Kidney capillary endothelial cell (primary cell): Measurements from ENCODE around the gene DAB2.

Source experiments
- DNase-seq: peaks from one replicate; pipeline ENCODE4 v3.0.0-alpha.2; 2018; ENCODE audit warnings: low spot score

The DAB2 gene

GRCh38 chr5:39381376-39381775, 43.4 kb downstream of the DAB2 start:
- DNase-seq = no peak

GRCh38 chr5:39379693-39380092, 45.1 kb downstream of the DAB2 start:
- DNase-seq = no peak

- no peak for DNase-seq
Observed at GRCh38 chr5:39377613-39378012, 47.2 kb downstream of the DAB2 start.

- peak; percentile 68 for DNase-seq
Observed at GRCh38 chr5:39376293-39376714, 48.5 kb downstream of the DAB2 start.

- no peak for DNase-seq
Observed at GRCh38 chr5:39373791-39374190, 51.0 kb downstream of the DAB2 start.

GRCh38 chr5:39371367-39371635, 53.5 kb downstream of the DAB2 start:
- DNase-seq = no peak

GRCh38 chr5:39370555-39371366, 54.0 kb downstream of the DAB2 start:
- DNase-seq = no peak

GRCh38 chr5:39369123-39369815, 55.5 kb downstream of the DAB2 start:
- no peak for DNase-seq

GRCh38 chr5:39368116-39368515, 56.7 kb downstream of the DAB2 start:
- DNase-seq = no peak

- no peak for DNase-seq
Observed at GRCh38 chr5:39367711-39368110, 57.1 kb downstream of the DAB2 start.

GRCh38 chr5:39364367-39364766, 60.4 kb downstream of the DAB2 start, which contains the start of gene C9:
Gene C9 (minus strand): TSS chr5:39364495. CDS start chr5:39364464, 31 bp downstream.
- DNase-seq = no peak

- no peak for DNase-seq
Observed at GRCh38 chr5:39363217-39363616, 61.6 kb downstream of the DAB2 start.

- no peak for DNase-seq
Observed at GRCh38 chr5:39362646-39363045, 62.1 kb downstream of the DAB2 start.

GRCh38 chr5:39361306-39361705, 63.5 kb downstream of the DAB2 start:
- DNase-seq = no peak

- peak; percentile 83 for DNase-seq
Observed at GRCh38 chr5:39360471-39361111, 64.2 kb downstream of the DAB2 start.

GRCh38 chr5:39356263-39356662, 68.5 kb downstream of the DAB2 start:
- DNase-seq = no peak

- DNase-seq = no peak
Observed at GRCh38 chr5:39355324-39355723, 69.5 kb downstream of the DAB2 start.

GRCh38 chr5:39353717-39354399, 70.9 kb downstream of the DAB2 start:
- no peak for DNase-seq

- no peak for DNase-seq
Observed at GRCh38 chr5:39352951-39353350, 71.8 kb downstream of the DAB2 start.

- no peak for DNase-seq
Observed at GRCh38 chr5:39352170-39352569, 72.6 kb downstream of the DAB2 start.

GRCh38 chr5:39349484-39349883, 75.3 kb downstream of the DAB2 start:
- DNase-seq = no peak

- no peak for DNase-seq
Observed at GRCh38 chr5:39342460-39342859, 82.3 kb downstream of the DAB2 start.

GRCh38 chr5:39341896-39342295, 82.9 kb downstream of the DAB2 start:
- DNase-seq = no peak
